Nucleus accumbens (tissue), 56 donors: ENCODE results near the gene LHCGR.

Source experiments
- DNase-seq, 56 donors: peaks; one replicate each; lab custom pipeline; 2025; lab: John Stamatoyannopoulos, UW

The LHCGR gene

GRCh38 chr2:48755473-48755872 is at the start of gene LHCGR:
TSS of gene LHCGR (minus strand) at chr2:48755724. CDS start at chr2:48755671, 53 bp downstream.
- DNase-seq, result peak in 3 of 56 donors; percentile 3 to 8 (median 3)

GRCh38 chr2:48799601-48800000 is 44.1 kb upstream of the LHCGR start:
- no peak for DNase-seq

- DNase-seq, result no peak
Measured at GRCh38 chr2:48795065-48795464, 39.5 kb upstream of the LHCGR start.

GRCh38 chr2:48793671-48794070 is 38.1 kb upstream of the LHCGR start:
- no peak for DNase-seq

- DNase-seq, result no peak
Measured at GRCh38 chr2:48792030-48792429, 36.5 kb upstream of the LHCGR start.

- peak in 1 of 56 donors; percentile 22 for DNase-seq
Measured at GRCh38 chr2:48790407-48791170, 35.1 kb upstream of the LHCGR start.

- DNase-seq, result no peak
Measured at GRCh38 chr2:48787580-48787979, 32.1 kb upstream of the LHCGR start.

GRCh38 chr2:48781366-48781765 is 25.8 kb upstream of the LHCGR start:
- no peak for DNase-seq

- no peak for DNase-seq
Measured at GRCh38 chr2:48779019-48779716, 23.6 kb upstream of the LHCGR start.

- DNase-seq, result no peak
Measured at GRCh38 chr2:48774251-48774650, 18.7 kb upstream of the LHCGR start.

GRCh38 chr2:48771241-48772014 is 15.9 kb upstream of the LHCGR start:
- DNase-seq, result no peak

GRCh38 chr2:48770181-48770580 is 14.7 kb upstream of the LHCGR start:
- no peak for DNase-seq

- DNase-seq, result peak in 4 of 56 donors; percentile 4 to 35 (median 12)
Measured at GRCh38 chr2:48768669-48769068, 13.1 kb upstream of the LHCGR start.

- DNase-seq, result no peak
Measured at GRCh38 chr2:48767330-48767729, 11.8 kb upstream of the LHCGR start.

GRCh38 chr2:48760826-48761225 is 5.3 kb upstream of the LHCGR start:
- no peak for DNase-seq

- DNase-seq, result no peak
Measured at GRCh38 chr2:48759682-48760081, 4.2 kb upstream of the LHCGR start.

- DNase-seq, result no peak
Measured at GRCh38 chr2:48756289-48756688, 765 bp upstream of the LHCGR start.

GRCh38 chr2:48754874-48755273 is 650 bp downstream of the LHCGR start:
- DNase-seq, result no peak

GRCh38 chr2:48753228-48753627 is 2.3 kb downstream of the LHCGR start:
- DNase-seq, result no peak

- DNase-seq, result no peak
Measured at GRCh38 chr2:48750128-48750739, 5.3 kb downstream of the LHCGR start.
